ENCODE measurements around the gene TXNDC12. TPM values are rescaled to one million over a fixed set of nuclear protein-coding genes. Genes with fewer than 3 reads are reported as not detected.
"Not testable (repeated sequence)": the region's sequence is repeated elsewhere in the genome, so short reads cannot be mapped to it uniquely, and the experiment has no call there.

The TXNDC12 gene
- 37.4 TPM for total RNA-seq

DNA sequence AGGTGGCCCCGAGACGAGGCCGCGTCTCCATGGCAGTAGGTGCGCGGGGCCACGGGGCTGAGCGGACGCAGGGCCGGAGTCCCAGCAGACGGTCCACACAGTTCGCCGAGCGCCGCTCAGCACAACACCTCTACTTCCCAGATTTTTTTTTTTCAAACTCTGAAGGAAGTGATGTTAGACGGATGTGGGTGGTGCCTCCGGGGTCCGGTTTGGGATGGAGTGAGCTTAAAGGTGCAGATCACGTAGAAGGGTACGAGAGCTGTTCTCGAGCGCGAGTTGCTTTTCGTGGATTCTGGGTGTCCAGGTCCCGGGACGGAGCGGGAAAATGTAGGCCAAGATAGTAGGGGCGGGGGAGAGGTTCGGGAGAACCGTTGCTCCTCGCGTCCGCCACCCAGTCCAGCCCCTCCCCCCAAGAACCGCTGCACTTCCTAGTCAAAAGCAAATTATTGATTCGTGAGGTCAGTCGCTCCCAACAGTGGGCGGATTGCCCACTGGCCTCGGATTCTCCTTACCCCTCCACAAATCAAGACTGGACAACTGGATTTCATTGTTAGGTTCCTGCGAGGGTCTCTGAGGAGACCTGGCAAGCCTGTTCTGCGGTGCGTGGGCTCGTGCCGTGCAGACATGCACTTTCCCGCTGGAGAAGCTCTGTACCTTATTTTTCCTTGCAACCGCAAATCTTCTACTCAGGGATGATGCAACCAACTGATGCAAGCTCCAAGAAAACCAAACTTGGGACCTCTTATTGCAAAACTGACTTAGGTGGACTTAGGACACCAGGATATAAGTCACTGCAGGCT is at the start of gene TXNDC12:
Gene TXNDC12, minus strand, starts transcription at position 126 of the 800 bp plus-strand sequence. Its CDS starts 95 bp downstream, at position 31.
- peak; percentile 81 for DNase-seq (ENCODE audit: low spot score)
- intact Hi-C loops (cut with DNase I), result no loop called here
- ATAC-seq, result peak; percentile 93

GRCh38 chr1:52102336-52103013 is 47.5 kb upstream of the TXNDC12 start:
- DNase-seq (ENCODE audit: low spot score), result no peak
- intact Hi-C loops (cut with DNase I), result no loop called here
- ATAC-seq, result no peak

DNA sequence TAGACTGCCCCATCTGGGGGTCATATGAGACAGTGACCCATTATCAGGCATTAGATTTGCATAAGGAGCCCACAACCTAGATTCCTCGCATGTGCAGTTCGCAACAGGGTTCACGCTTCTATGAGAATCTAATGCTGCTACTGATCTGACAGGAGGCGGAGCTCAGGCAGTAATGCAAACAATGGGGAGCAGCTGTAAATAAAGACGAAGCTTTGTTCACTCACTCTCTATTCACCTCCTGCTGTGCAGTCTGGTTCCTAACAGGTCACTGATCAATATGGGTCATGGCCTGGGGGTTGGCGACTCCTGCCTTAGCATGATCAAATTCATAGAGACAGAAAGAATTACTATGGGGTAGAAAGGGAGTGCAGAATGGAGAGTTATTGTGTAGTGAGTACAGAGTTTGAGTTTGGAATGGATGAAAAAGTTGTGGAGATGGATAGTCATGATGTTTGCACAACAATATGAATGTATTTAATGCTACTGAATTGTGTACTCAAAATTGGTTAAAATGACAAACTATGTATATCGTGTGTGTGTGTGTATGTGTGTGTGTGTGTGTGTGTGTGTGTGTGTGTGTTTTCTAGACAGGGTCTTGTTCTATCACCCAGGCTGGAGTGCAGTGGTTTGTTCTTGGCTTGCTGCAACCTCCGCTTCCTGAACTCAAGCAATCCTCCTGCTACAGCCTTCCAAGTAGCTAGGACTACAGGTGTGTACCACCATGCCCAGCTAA is 43.3 kb upstream of the TXNDC12 start:
- intact Hi-C loops (cut with DNase I), result no loop called here
- ATAC-seq (no peak), DNase-seq (ENCODE audit: low spot score) (no peak)

DNA sequence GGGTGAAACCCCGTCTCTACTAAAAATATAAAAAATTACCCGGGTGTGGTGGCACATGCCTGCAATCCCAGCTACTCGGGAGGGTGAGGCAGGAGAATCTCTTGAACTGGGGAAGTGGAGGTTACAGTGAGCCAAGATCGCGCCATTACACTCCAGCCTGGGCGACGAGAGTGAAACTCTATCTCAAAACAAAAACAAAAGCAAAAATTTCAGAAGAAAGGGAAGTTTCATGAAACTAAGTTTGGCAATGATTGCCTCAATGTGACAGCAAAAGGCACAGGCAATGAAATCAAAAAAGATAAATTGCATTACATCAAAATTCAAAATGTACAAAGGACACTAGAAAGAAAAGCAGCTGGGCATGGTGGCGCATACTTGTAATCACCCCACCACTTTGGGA is 41.2 kb upstream of the TXNDC12 start:
- intact Hi-C loops (cut with DNase I), result no loop called here
- ATAC-seq (no peak), DNase-seq (ENCODE audit: low spot score) (no peak)

- intact Hi-C loops (cut with DNase I); ATAC-seq; DNase-seq (ENCODE audit: low spot score): not testable (repeated sequence)
These were observed 39.3 kb upstream of the TXNDC12 start for GRCh38 chr1:52094300-52094699.

DNA sequence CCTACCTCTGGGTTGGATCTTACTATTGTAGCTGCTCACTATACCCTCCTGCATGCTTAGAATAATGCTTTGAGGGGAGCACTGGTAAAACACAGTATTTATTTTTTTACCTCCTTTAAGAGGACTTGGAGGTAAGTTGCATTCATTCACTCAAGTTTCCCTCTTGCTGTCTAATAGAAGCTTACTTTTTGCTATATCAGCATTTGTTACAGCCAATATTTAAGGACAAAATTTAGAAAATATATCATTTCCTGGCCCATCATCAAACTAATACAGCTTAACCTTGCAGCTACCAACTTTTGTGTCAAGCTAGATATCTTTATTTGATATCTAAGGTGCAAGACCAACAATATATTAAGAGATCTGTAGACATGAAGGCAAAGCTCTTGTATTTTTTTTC is 32.9 kb upstream of the TXNDC12 start:
- DNase-seq (ENCODE audit: low spot score); ATAC-seq; intact Hi-C loops (cut with DNase I): not testable (repeated sequence)

GRCh38 chr1:52080014-52080415 is 25.0 kb upstream of the TXNDC12 start:
- DNase-seq (ENCODE audit: low spot score) (no peak), ATAC-seq (no peak)
- intact Hi-C loops (cut with DNase I), result no loop called here

DNA sequence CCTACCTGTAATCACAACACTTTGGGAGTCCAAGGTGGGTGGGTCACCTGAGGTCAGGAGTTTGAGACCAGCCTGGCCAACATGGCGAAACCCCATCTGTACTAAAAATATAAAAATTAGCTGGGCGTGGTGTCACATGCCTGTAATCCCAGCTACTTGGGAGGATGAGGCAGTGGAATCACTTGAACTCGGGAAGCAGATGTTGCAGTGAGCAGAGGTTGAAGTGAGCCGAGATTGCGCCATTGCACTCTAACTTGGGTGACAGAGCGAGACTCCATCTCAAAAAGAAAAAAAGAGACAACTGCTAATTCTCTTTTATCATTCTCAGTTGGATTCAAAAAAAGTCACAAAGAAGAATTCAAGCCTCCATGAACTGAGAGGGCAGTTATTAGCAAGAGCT is 22.3 kb upstream of the TXNDC12 start:
- ATAC-seq; DNase-seq (ENCODE audit: low spot score); intact Hi-C loops (cut with DNase I): not testable (repeated sequence)

DNA sequence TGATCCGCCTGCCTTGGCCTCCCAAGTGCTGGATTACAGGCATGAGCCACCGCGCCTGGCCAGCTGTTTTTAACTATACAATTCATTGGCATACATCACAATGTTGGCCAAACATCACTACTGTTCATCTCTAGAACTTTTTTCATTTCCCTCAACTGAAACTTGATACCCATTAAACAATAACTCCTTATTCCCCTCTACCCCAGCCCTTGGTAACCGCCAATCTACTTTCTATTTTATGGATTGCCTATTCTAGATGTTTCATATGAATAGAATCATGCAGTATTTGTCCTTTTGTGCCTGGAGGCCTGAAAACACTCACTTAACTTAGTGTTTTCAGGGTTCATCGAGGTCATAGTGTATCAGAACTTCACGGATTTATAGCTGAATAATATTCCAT is 17.3 kb upstream of the TXNDC12 start:
- ATAC-seq, result no peak
- DNase-seq (ENCODE audit: low spot score), result no peak
- intact Hi-C loops (cut with DNase I), result no loop called here

- ATAC-seq, result no peak
- DNase-seq (ENCODE audit: low spot score), result no peak
- intact Hi-C loops (cut with DNase I), result no loop called here
These were observed 15.7 kb upstream of the TXNDC12 start for GRCh38 chr1:52070704-52071103.

- DNase-seq (ENCODE audit: low spot score) (no peak), ATAC-seq (no peak)
- intact Hi-C loops (cut with DNase I), result no loop called here
These were observed 8.2 kb upstream of the TXNDC12 start for GRCh38 chr1:52063192-52063591.

DNA sequence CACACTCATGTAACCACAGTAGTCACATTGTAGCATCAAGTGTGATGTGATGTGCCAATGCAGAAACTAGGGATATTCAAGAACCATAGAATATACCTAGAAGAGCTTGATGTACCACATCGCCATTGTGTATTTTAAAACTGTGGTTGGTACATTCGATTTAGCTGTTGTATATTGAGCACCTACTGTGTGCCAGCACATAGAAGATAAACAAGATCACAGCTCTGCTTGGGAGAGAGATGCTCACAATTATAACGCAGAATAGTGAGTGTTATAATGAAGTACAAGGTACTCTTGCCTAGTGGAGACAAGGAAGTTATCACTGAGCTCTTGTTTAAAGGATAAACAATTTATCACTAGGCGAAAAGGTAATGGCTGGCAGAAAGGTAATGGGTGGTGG is 5.8 kb upstream of the TXNDC12 start:
- no peak for ATAC-seq
- DNase-seq (ENCODE audit: low spot score), result no peak
- intact Hi-C loops (cut with DNase I), result no loop called here

- ATAC-seq, result no peak
- intact Hi-C loops (cut with DNase I), result no loop called here
- no peak for DNase-seq (ENCODE audit: low spot score)
These were observed 4.9 kb upstream of the TXNDC12 start for GRCh38 chr1:52059888-52060287.

DNA sequence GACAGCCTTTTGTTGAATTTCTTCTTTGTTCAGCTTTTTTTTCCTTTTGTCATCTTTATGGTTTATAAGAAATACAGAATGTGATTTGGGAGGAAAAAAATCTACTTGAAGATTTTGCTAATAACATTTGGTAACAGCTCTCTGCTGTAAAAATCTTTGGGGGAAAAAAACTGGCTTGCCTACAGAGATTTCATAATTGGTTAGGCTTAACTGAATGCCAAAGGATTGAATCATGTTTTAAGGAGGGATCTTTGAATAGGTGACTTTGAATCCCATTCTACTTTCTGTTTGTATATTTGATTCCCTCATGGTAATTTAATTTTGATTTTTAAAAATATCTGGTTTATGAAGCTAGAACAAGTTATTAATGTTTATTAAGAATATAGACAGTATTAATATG is 4.3 kb upstream of the TXNDC12 start:
- ATAC-seq, result no peak
- intact Hi-C loops (cut with DNase I), result no loop called here
- no peak for DNase-seq (ENCODE audit: low spot score)

GRCh38 chr1:52057876-52058415 is 3.0 kb upstream of the TXNDC12 start:
- ATAC-seq, result no peak
- intact Hi-C loops (cut with DNase I), result no loop called here

GRCh38 chr1:52057255-52057654 is 2.3 kb upstream of the TXNDC12 start:
- ATAC-seq (no peak), DNase-seq (ENCODE audit: low spot score) (no peak)
- intact Hi-C loops (cut with DNase I), result no loop called here

More at GRCh38 chr1:52057876-52058415, 3.0 kb upstream of the TXNDC12 start:
- no peak for DNase-seq (ENCODE audit: low spot score)

DNA sequence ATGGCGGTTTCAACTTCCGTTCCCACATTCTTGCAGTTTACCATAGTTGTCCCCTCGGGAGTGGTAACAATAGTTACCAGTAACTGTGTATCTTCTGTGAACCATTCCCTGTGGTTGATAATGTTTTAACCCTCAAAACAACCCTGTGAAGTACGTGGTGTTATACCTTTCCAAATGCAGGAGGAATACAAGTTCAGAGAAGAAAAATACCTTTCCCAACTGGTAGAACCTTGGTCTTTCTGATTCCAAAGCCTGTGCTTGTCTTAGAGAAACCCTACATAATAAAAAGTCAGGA is 1.9 kb upstream of the TXNDC12 start:
- intact Hi-C loops (cut with DNase I), result no loop called here
- DNase-seq (ENCODE audit: low spot score) (no peak), ATAC-seq (no peak)

- DNase-seq (ENCODE audit: low spot score) (peak; percentile 95), ATAC-seq (peak; percentile 98)
- intact Hi-C loops (cut with DNase I), result no loop called here
These were observed 1.4 kb upstream of the TXNDC12 start, which contains the start of gene BTF3L4 for GRCh38 chr1:52056163-52056936. BTF3L4 (plus strand) TSS chr1:52056295; CDS start chr1:52059848, 3,553 bp downstream.

- no peak for DNase-seq (ENCODE audit: low spot score)
- no peak for ATAC-seq
- intact Hi-C loops (cut with DNase I), result no loop called here
These were observed 823 bp upstream of the TXNDC12 start for GRCh38 chr1:52055866-52056162.

Data from sciatic nerve (tissue), 2 donors.